Cardiac muscle cell (in vitro differentiated cells and primary cell): Measurements from ENCODE around the gene FHIT. TPM values are rescaled to one million over a fixed set of nuclear protein-coding genes. Genes with fewer than 3 reads are reported as not detected.

Experiments
- DNase-seq, 2 donors: peaks; one replicate each; pipeline versions ENCODE4 v3.0.0 to v3.0.0-alpha.2; 2010 to 2017; ENCODE audit warnings: low read depth in 1 of 2, low spot score in 1 of 2
- H3K27ac ChIP-seq: fragments of 200-600 bp; sonication (generic); 2 replicates; pipeline ENCODE4 v1.5.1; 2016
- H3K27me3 ChIP-seq: fragments of 200-600 bp; sonication (generic); 2 replicates; pipeline ENCODE4 v1.6.0; 2016; ENCODE audit warnings: control low read depth
- H3K36me3 ChIP-seq: fragments of 200-600 bp; sonication (generic); 2 replicates; pipeline ENCODE4 v1.5.1; 2016; ENCODE audit warnings: control low read depth
- H3K4me1 ChIP-seq: fragments of 200-600 bp; sonication (generic); 2 replicates; pipeline ENCODE4 v1.8.1; 2017; ENCODE audit warnings: low read depth, mild to moderate bottlenecking, mixed run types
- H3K4me3 ChIP-seq: fragments of 200-600 bp; sonication (generic); 2 replicates; pipeline ENCODE4 v1.5.1; 2016; ENCODE audit warnings: mild to moderate bottlenecking
- H3K9me3 ChIP-seq: fragments of 200-600 bp; sonication (generic); 2 replicates; pipeline ENCODE4 v1.5.1; 2017; ENCODE audit warnings: low read depth, mild to moderate bottlenecking, control low read depth
- CTCF ChIP-seq: IDR thresholded peaks from 2 replicates; pipeline ENCODE4 v1.5.1; 2012; ENCODE audit warnings: low read depth, mild to moderate bottlenecking, low read length
- polyA plus RNA-seq: library from polyadenylated mRNA; unstranded; fragments of >200 nt; fragmentation: Nextera tagmentation; extraction: Ambion mirVana; gene quantifications from 2 replicates; pipeline ENCODE4 v1.2.1, GENCODE V29; 2016
- total RNA-seq: library from RNA; depleted of rRNA; stranded (reverse); fragments of >200 nt; gene quantifications from 2 replicates; pipeline ENCODE4 v1.2.3, GENCODE V29; 2016

The FHIT gene
- total RNA-seq (3.4 and 12.5 TPM in 2 replicates), polyA plus RNA-seq (6.9 and 31.2 TPM in 2 replicates)

- Histone ChIP-seq H3K4me3 (peak within 1 kb of the TSS; percentile 49), H3K4me1 (peaks cover 32% of the 10 kb centered on the region), H3K27me3 (no peaks in the 10 kb centered on the region), H3K9me3 (no peaks in the 10 kb centered on the region), H3K27ac (peak within 1 kb of the TSS; percentile 59), H3K36me3 (no peaks in the 10 kb centered on the region)
- peak; percentile 96 to 98 for DNase-seq
- no peak for TF ChIP-seq CTCF
Observed at GRCh38 chr3:61251174-61251972, at the start of gene FHIT. FHIT (minus strand) TSS chr3:61251452.

GRCh38 chr3:61300786-61301185 lies 49.5 kb upstream of the FHIT start:
- TF ChIP-seq CTCF: no peak
- Histone ChIP-seq H3K27ac (no peak overlapping the region), H3K9me3 (no peaks in the 10 kb centered on the region), H3K4me1 (peaks cover 5% of the 10 kb centered on the region), H3K4me3 (no peak overlapping the region), H3K27me3 (no peaks in the 10 kb centered on the region), H3K36me3 (no peaks in the 10 kb centered on the region)
- no peak for DNase-seq

GRCh38 chr3:61300006-61300380 lies 48.7 kb upstream of the FHIT start:
- Histone ChIP-seq H3K27ac (no peak overlapping the region), H3K4me3 (no peak overlapping the region), H3K4me1 (peaks cover 5% of the 10 kb centered on the region), H3K36me3 (no peaks in the 10 kb centered on the region), H3K27me3 (no peaks in the 10 kb centered on the region), H3K9me3 (no peaks in the 10 kb centered on the region)
- no peak for DNase-seq
- no peak for TF ChIP-seq CTCF

- DNase-seq: no peak
- no peaks in the 10 kb centered on the region for H3K9me3 ChIP-seq
Observed at GRCh38 chr3:61299343-61300005, 48.2 kb upstream of the FHIT start.

GRCh38 chr3:61297821-61298220 lies 46.6 kb upstream of the FHIT start:
- Histone ChIP-seq H3K36me3 (no peaks in the 10 kb centered on the region), H3K27me3 (no peaks in the 10 kb centered on the region), H3K9me3 (no peaks in the 10 kb centered on the region), H3K4me1 (peaks cover 11% of the 10 kb centered on the region), H3K4me3 (no peak overlapping the region), H3K27ac (no peak overlapping the region)
- TF ChIP-seq CTCF: no peak
- no peak for DNase-seq

More at GRCh38 chr3:61299343-61300005, 48.2 kb upstream of the FHIT start:
- Histone ChIP-seq H3K27ac (no peak overlapping the region), H3K27me3 (no peaks in the 10 kb centered on the region), H3K4me3 (no peak overlapping the region), H3K4me1 (peaks cover 5% of the 10 kb centered on the region), H3K36me3 (no peaks in the 10 kb centered on the region)
- no peak for TF ChIP-seq CTCF
